ENCODE measurements around the gene TRPV5. TPM values are rescaled to one million over a fixed set of nuclear protein-coding genes. Genes with fewer than 3 reads are reported as not detected.

Gene TRPV5
- total RNA-seq, 2 donors from 2014 or later = not detected

- no peak for DNase-seq (ENCODE audit: low spot score)
- Histone ChIP-seq H3K4me3 (no peak overlapping the region), H3K27ac (no peak overlapping the region), H3K27me3 (no peaks in the 10 kb centered on the region), H3K4me1 (no peaks in the 10 kb centered on the region), H3K9me3 (peaks cover 0 to 5% of the 10 kb centered on the region in 2 donors), H3K36me3 (no peaks in the 10 kb centered on the region)
- TF ChIP-seq, protein P1, sequence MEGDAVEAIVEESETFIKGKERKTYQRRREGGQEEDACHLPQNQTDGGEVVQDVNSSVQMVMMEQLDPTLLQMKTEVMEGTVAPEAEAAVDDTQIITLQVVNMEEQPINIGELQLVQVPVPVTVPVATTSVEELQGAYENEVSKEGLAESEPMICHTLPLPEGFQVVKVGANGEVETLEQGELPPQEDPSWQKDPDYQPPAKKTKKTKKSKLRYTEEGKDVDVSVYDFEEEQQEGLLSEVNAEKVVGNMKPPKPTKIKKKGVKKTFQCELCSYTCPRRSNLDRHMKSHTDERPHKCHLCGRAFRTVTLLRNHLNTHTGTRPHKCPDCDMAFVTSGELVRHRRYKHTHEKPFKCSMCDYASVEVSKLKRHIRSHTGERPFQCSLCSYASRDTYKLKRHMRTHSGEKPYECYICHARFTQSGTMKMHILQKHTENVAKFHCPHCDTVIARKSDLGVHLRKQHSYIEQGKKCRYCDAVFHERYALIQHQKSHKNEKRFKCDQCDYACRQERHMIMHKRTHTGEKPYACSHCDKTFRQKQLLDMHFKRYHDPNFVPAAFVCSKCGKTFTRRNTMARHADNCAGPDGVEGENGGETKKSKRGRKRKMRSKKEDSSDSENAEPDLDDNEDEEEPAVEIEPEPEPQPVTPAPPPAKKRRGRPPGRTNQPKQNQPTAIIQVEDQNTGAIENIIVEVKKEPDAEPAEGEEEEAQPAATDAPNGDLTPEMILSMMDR (IDR thresholded peaks at IDR 0.05) = no peak
These were observed 24.3 kb downstream of the TRPV5 start for GRCh38 chr7:142908921-142909890.

DNA sequence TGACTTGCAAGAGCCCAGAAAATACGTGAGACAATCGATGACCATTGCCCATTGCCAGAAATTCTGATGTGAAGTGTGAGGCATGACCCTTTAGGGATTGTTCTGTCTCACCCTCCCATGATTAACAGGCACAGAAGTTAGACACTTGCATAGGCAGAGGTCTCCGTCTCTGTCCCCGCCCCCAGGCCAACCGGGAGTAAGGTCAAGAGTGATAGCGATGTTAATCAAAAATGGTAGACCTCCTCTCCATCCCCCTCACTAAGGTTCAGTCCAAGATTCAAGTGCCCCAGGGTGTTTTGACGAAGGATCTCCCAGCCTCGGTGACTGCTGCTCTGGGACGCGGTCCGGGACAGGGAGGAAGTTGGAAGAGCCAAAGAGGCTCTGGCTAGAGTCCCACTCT is 25.3 kb downstream of the TRPV5 start:
- no peak for DNase-seq (ENCODE audit: low spot score)
- no peaks in the 10 kb centered on the region for H3K36me3 ChIP-seq
- H3K4me3 ChIP-seq = no peak overlapping the region
- no peak overlapping the region for H3K27ac ChIP-seq
- H3K9me3 ChIP-seq = peaks cover 0 to 7% of the 10 kb centered on the region in 2 donors
- no peaks in the 10 kb centered on the region for H3K27me3 ChIP-seq
- no peaks in the 10 kb centered on the region for H3K4me1 ChIP-seq
- TF ChIP-seq, protein P1 (IDR thresholded peaks at IDR 0.05) = no peak

GRCh38 chr7:142906643-142907042 is 26.9 kb downstream of the TRPV5 start:
- TF ChIP-seq, protein P1 (IDR thresholded peaks at IDR 0.05) = no peak
- peaks cover 0 to 7% of the 10 kb centered on the region in 2 donors for H3K9me3 ChIP-seq
- H3K36me3 ChIP-seq = no peaks in the 10 kb centered on the region
- no peaks in the 10 kb centered on the region for H3K27me3 ChIP-seq
- H3K4me3 ChIP-seq = no peak overlapping the region
- DNase-seq (ENCODE audit: low spot score) = no peak
- no peak overlapping the region for H3K27ac ChIP-seq
- H3K4me1 ChIP-seq = no peaks in the 10 kb centered on the region

- no peak overlapping the region for H3K27ac ChIP-seq
- H3K9me3 ChIP-seq = peaks cover 0 to 7% of the 10 kb centered on the region in 2 donors
- TF ChIP-seq, protein P1 (IDR thresholded peaks at IDR 0.05) = no peak
- H3K4me3 ChIP-seq = no peak overlapping the region
- no peak for DNase-seq (ENCODE audit: low spot score)
- H3K36me3 ChIP-seq = no peaks in the 10 kb centered on the region
- no peaks in the 10 kb centered on the region for H3K4me1 ChIP-seq
- no peaks in the 10 kb centered on the region for H3K27me3 ChIP-seq
These were observed 27.8 kb downstream of the TRPV5 start for GRCh38 chr7:142905759-142906158.

GRCh38 chr7:142904128-142904527 is 29.4 kb downstream of the TRPV5 start:
- H3K27ac ChIP-seq = no peak overlapping the region
- no peaks in the 10 kb centered on the region for H3K36me3 ChIP-seq
- TF ChIP-seq, protein P1 (IDR thresholded peaks at IDR 0.05) = no peak
- H3K9me3 ChIP-seq = peaks cover 0 to 7% of the 10 kb centered on the region in 2 donors
- no peak overlapping the region for H3K4me3 ChIP-seq
- DNase-seq (ENCODE audit: low spot score) = no peak
- no peaks in the 10 kb centered on the region for H3K4me1 ChIP-seq
- no peaks in the 10 kb centered on the region for H3K27me3 ChIP-seq
